OCI-LY1 (cell line): Measurements from ENCODE around the gene SLC4A5.

Experiments
- H2AFZ ChIP-seq: fragments of 200-600 bp; sonication (generic), shearing (Covaris generic); 2 replicates; pipeline ENCODE4 v1.6.0; 2014; ENCODE audit warnings: antibody characterized with exemption, mild to moderate bottlenecking, low read length
- H3F3A ChIP-seq: fragments of 200-600 bp; sonication (generic), shearing (Covaris generic); 2 replicates; pipeline ENCODE4 v1.6.0; 2014; ENCODE audit warnings: mild to moderate bottlenecking, antibody characterized with exemption, low read length, moderate library complexity; ENCODE audit not compliant: insufficient read depth
- H3K27ac ChIP-seq: fragments of 200-600 bp; sonication (generic); 2 replicates; pipeline ENCODE4 v1.5.1; 2014; ENCODE audit warnings: low read length, mixed run types, mild to moderate bottlenecking, low read depth; ENCODE audit not compliant: poor library complexity, severe bottlenecking
- H3K27me3 ChIP-seq: fragments of 200-600 bp; sonication (generic); 2 replicates; pipeline ENCODE4 v1.6.0; 2014; ENCODE audit warnings: antibody characterized with exemption, mild to moderate bottlenecking, low read length, moderate library complexity; ENCODE audit not compliant: insufficient read depth
- H3K36me3 ChIP-seq: fragments of 200-600 bp; sonication (generic); 2 replicates; pipeline ENCODE4 v1.6.1; 2014; ENCODE audit warnings: mild to moderate bottlenecking, antibody characterized with exemption, low read length, moderate library complexity, mixed read lengths; ENCODE audit not compliant: insufficient read depth
- H3K4me1 ChIP-seq: fragments of 200-600 bp; sonication (generic); 2 replicates; pipeline ENCODE4 v1.5.1; 2014; ENCODE audit warnings: mild to moderate bottlenecking, low read length, moderate library complexity; ENCODE audit not compliant: insufficient read depth, severe bottlenecking
- H3K4me2 ChIP-seq: fragments of 200-600 bp; sonication (generic), shearing (Covaris generic); 2 replicates; pipeline ENCODE4 v1.6.1; 2014; ENCODE audit warnings: low read length
- H3K4me3 ChIP-seq: fragments of 200-600 bp; sonication (generic); 2 replicates; pipeline ENCODE4 v1.5.1; 2014; ENCODE audit warnings: low read length, low read depth, mild to moderate bottlenecking, mixed read lengths; ENCODE audit not compliant: poor library complexity, severe bottlenecking
- H3K79me2 ChIP-seq: fragments of 200-600 bp; shearing (Covaris generic); 2 replicates; pipeline ENCODE4 v1.6.1; 2016; ENCODE audit warnings: mixed run types, low read length, mixed read lengths; ENCODE audit not compliant: insufficient read depth
- H3K9ac ChIP-seq: fragments of 200-600 bp; sonication (generic), shearing (Covaris generic); 2 replicates; pipeline ENCODE4 v1.6.1; 2014; ENCODE audit warnings: mild to moderate bottlenecking, low read length, mixed read lengths
- H3K9me2 ChIP-seq: fragments of 200-600 bp; sonication (generic), shearing (Covaris generic); 2 replicates; pipeline ENCODE4 v1.6.1; 2014; ENCODE audit warnings: low read depth, mild to moderate bottlenecking, low read length, mixed read lengths
- H3K9me3 ChIP-seq: fragments of 200-600 bp; shearing (Covaris generic); 2 replicates; pipeline ENCODE4 v1.6.1; 2014; ENCODE audit warnings: low read length, mixed read lengths
- H4K20me1 ChIP-seq: fragments of 200-600 bp; sonication (generic), shearing (Covaris generic); 2 replicates; pipeline ENCODE4 v1.6.0; 2016; ENCODE audit warnings: mild to moderate bottlenecking, low read length; ENCODE audit not compliant: insufficient read depth
- CTCF ChIP-seq: fragments of 200-600 bp; sonication (generic), shearing (Covaris generic); IDR thresholded peaks from 2 replicates; pipeline ENCODE4 v1.5.1; 2017; ENCODE audit warnings: mild to moderate bottlenecking, antibody characterized with exemption, low read length, moderate library complexity, mixed read lengths
- EZH2 ChIP-seq: fragments of 200-600 bp; sonication (generic), shearing (Covaris generic); IDR thresholded peaks from 2 replicates; pipeline ENCODE4 v1.8.0; 2017; ENCODE audit warnings: borderline replicate concordance, mixed run types, mild to moderate bottlenecking, antibody characterized with exemption, low read length, moderate library complexity, mixed read lengths

The SLC4A5 gene

DNA sequence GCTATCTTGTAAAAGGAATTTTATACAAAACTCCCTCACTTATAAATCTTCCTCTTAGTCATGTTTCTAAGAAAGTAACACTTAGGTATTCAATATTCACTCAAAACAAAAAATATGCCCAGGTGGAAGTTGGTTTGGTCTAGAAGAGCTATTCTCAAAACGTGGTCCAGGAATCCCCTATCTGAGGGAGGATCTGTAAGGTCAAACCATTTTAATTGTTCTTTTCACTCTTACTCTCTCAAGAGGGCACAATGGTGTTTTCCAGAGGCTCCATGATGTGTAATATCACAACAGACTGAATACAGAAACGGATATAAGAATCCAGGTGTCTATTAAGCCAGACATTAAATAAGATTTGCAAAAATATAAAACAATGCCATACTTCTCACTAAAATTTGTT, 174.5 kb downstream of the SLC4A5 start:
- H3K79me2 ChIP-seq = peaks cover 26% of the 10 kb centered on the region

More for the DNA sequence above, 174.5 kb downstream of the SLC4A5 start:
- no peaks in the 10 kb centered on the region for H3K9me2 ChIP-seq
- H3K27ac ChIP-seq = no peak overlapping the region
- 0 out of 2 replicates have a peak, but pooled peaks cover 3% of the 10 kb centered on the region for H3K9me3 ChIP-seq
- no peak for TF ChIP-seq EZH2
- no peak for TF ChIP-seq CTCF
- H3K4me1 ChIP-seq = peaks cover 3% of the 10 kb centered on the region
- H2AFZ ChIP-seq = no peak overlapping the region
- H3K4me3 ChIP-seq = no peak overlapping the region
- H4K20me1 ChIP-seq = no peaks in the 10 kb centered on the region
- H3K27me3 ChIP-seq = no peaks in the 10 kb centered on the region
- no peaks in the 10 kb centered on the region for H3F3A ChIP-seq
- no peak overlapping the region for H3K9ac ChIP-seq
- peaks cover 94% of the 10 kb centered on the region for H3K36me3 ChIP-seq
- H3K4me2 ChIP-seq = no peak overlapping the region
